Transverse colon (tissue), 4 donors: ENCODE measurements around the gene SPACDR. TPM values are rescaled to one million over a fixed set of nuclear protein-coding genes. Genes with fewer than 3 reads are reported as not detected.

Source experiments
- DNase-seq: peaks from one replicate; pipeline ENCODE4 v3.0.0-alpha.2; 2019
- H3K27ac ChIP-seq, 4 donors: fragments of 200-600 bp; sonication (generic); 2 replicates each; pipeline ENCODE4 v1.5.1; 2016 to 2018; ENCODE audit warnings: inconsistent platforms in 4 of 4
- H3K27me3 ChIP-seq: fragments of 200-600 bp; sonication (generic); 2 replicates; pipeline ENCODE4 v1.5.1; 2017; ENCODE audit warnings: inconsistent platforms
- H3K36me3 ChIP-seq, 4 donors: fragments of 200-600 bp; sonication (generic); 2 replicates each; pipeline ENCODE4 v1.5.1; 2017 to 2019; ENCODE audit warnings: inconsistent platforms in 4 of 4
- H3K4me1 ChIP-seq, 4 donors: fragments of 200-600 bp; sonication (generic); 2 replicates each; pipeline ENCODE4 v1.5.1; 2017 to 2020; ENCODE audit warnings: inconsistent platforms in 4 of 4
- H3K4me3 ChIP-seq, 4 donors: fragments of 200-600 bp; sonication (generic); 1 replicate in 1 of 4; 2 replicates in 3 of 4; pipeline versions ENCODE4 v1.5.1 to v1.6.1; 2017 to 2019; ENCODE audit warnings: inconsistent platforms in 4 of 4
- H3K9me3 ChIP-seq, 2 donors: fragments of 200-600 bp; sonication (generic); 2 replicates each; pipeline ENCODE4 v1.5.1; 2017 to 2019; ENCODE audit warnings: inconsistent platforms in 2 of 2
- EP300 ChIP-seq: sonication (generic); formaldehyde crosslinking; IDR thresholded peaks from one replicate; pipeline ENCODE4 v1.6.1; 2017; ENCODE audit warnings: antibody characterized with exemption, low read depth
- POLR2A ChIP-seq: fragments of 450-650 bp; IDR thresholded peaks from one replicate; pipeline ENCODE4 v1.6.1; 2016; ENCODE audit warnings: antibody characterized with exemption, mild to moderate bottlenecking, moderate library complexity
- POLR2AphosphoS5 ChIP-seq, 3 donors: sonication (generic); formaldehyde crosslinking; IDR thresholded peaks; one replicate each; pipeline ENCODE4 v1.6.1; 2016; ENCODE audit warnings: antibody characterized with exemption in 3 of 3
- WGBS, 2 donors: methylation state at CpG; one replicate each; pipeline ENCODE4 v1.1.5; 2018; ENCODE audit warnings: low coverage in 1 of 2; 5-methylcytosine and 5-hydroxymethylcytosine counted together
- in situ Hi-C, 4 donors: fragments of 200-750 bp; cut with MboI; loops; one replicate each; pipeline versions ENCODE4 v1.15.0 to v1.15.1; 2017; ENCODE audit warnings: low sequenced_read_pairs in 3 of 4, low pct_ligation_motif_present in 1 of 4, low pct_unique_long_range_greater_than_20kb in 1 of 4
- intact Hi-C: fragments of 100-400 bp; cut with DNase I; formaldehyde crosslinking; loops from one replicate; pipeline ENCODE4 v1.15.1; 2023; ENCODE audit warnings: low total_unique reads
- total RNA-seq, 4 donors: library from RNA; depleted of rRNA; stranded (reverse); fragments of >200 nt; gene quantifications; one replicate each; pipeline ENCODE4 v1.1.0, GENCODE V29; 2016
- TF ChIP-seq, protein P1 (sequence below), 5 experiments: fragments of 200-600 bp in 3 of 5; fragments of 450-650 bp in 2 of 5; sonication (generic) in 3 of 5; IDR thresholded peaks; 1 replicate in 2 of 5; 2 replicates in 3 of 5; pipeline ENCODE4 v1.5.1; 2016 to 2017; ENCODE audit warnings: antibody characterized with exemption in 5 of 5, inconsistent platforms in 3 of 5, mild to moderate bottlenecking in 2 of 5, moderate library complexity in 1 of 5

The SPACDR gene
- total RNA-seq, 4 donors from 2014 or later, result not detected

DNA sequence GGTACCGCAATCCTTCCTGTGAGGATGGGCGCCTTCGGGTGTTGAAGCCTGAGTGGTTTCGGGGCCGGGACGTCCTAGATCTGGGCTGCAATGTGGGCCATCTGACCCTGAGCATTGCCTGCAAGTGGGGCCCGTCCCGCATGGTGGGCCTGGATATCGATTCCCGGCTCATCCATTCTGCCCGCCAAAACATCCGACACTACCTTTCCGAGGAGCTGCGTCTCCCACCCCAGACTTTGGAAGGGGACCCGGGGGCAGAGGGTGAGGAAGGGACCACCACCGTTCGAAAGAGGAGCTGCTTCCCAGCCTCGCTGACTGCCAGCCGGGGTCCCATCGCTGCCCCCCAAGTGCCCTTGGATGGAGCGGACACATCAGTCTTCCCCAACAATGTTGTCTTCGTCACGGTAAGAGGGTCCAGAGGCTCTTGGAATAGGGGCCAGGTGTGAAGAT is 32.7 kb downstream of the SPACDR start:
- DNase-seq, result no peak
- Histone ChIP-seq H3K36me3 (peaks cover 0 to 12% (median 0%) of the 10 kb centered on the region in 4 donors), H3K27ac (peak overlapping the region in 3 of 4 donors; percentile 97 to 100 (median 100)), H3K9me3 (no peaks in the 10 kb centered on the region), H3K4me3 (peak overlapping the region in 1 of 4 donors; percentile 72), H3K4me1 (peaks cover 24 to 45% (median 34%) of the 10 kb centered on the region in 4 donors), H3K27me3 (no peaks in the 10 kb centered on the region)
- intact Hi-C loops, result no loop called here
- in situ Hi-C loops, result no loop called here
- 81 to 94% methylated on average over 10 to 22 of the region's 23 CpGs for WGBS, 2 donors
- no peak for TF ChIP-seq POLR2A
- TF ChIP-seq, protein P1, sequence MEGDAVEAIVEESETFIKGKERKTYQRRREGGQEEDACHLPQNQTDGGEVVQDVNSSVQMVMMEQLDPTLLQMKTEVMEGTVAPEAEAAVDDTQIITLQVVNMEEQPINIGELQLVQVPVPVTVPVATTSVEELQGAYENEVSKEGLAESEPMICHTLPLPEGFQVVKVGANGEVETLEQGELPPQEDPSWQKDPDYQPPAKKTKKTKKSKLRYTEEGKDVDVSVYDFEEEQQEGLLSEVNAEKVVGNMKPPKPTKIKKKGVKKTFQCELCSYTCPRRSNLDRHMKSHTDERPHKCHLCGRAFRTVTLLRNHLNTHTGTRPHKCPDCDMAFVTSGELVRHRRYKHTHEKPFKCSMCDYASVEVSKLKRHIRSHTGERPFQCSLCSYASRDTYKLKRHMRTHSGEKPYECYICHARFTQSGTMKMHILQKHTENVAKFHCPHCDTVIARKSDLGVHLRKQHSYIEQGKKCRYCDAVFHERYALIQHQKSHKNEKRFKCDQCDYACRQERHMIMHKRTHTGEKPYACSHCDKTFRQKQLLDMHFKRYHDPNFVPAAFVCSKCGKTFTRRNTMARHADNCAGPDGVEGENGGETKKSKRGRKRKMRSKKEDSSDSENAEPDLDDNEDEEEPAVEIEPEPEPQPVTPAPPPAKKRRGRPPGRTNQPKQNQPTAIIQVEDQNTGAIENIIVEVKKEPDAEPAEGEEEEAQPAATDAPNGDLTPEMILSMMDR (IDR thresholded peaks at IDR 0.05), result no peak
- no peak for TF ChIP-seq POLR2AphosphoS5 (IDR thresholded peaks at IDR 0.05)
- no peak for TF ChIP-seq EP300

DNA sequence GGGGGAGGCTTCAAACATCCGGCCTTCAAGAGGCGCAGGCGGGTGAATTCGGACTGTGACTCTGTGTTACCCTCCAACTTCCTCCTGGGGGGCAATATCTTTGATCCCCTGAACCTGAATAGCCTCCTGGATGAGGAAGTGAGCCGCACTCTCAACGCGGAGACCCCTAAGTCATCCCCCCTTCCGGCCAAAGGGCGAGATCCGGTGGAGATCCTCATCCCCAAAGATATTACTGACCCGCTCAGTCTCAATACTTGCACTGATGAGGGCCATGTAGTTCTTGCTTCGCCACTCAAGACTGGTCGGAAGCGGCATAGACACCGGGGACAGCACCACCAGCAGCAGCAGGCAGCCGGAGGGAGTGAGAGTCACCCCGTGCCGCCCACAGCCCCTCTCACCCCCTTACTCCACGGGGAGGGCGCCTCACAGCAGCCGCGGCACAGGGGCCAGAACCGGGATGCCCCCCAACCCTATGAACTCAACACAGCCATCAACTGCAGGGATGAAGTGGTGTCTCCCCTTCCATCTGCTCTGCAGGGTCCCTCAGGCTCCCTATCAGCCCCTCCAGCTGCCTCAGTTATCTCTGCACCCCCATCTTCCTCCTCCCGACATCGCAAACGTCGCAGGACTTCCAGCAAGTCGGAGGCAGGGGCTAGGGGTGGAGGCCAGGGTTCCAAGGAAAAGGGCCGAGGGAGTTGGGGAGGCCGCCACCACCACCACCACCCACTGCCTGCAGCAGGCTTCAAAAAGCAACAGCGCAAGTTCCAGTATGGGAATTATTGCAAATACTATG is 33.4 kb downstream of the SPACDR start:
- H3K36me3 ChIP-seq, result peaks cover 0 to 12% (median 0%) of the 10 kb centered on the region in 4 donors
- TF ChIP-seq POLR2A (no peak), POLR2AphosphoS5 (IDR thresholded peaks at IDR 0.05) (no peak), EP300 (no peak)
- TF ChIP-seq, protein P1 (IDR thresholded peaks at IDR 0.05), result no peak
- 22% methylated on average over 30 of the region's 31 CpGs; no CpG with 5 or more reads in 1 of the 2 donors for WGBS, 2 donors
- H3K27me3 ChIP-seq, result no peaks in the 10 kb centered on the region
- H3K4me1 ChIP-seq, result peaks cover 24 to 45% (median 34%) of the 10 kb centered on the region in 4 donors
- in situ Hi-C loops (no loop called here), intact Hi-C loops (no loop called here)
- peak overlapping the region; percentile 97 to 100 (median 100) for H3K27ac ChIP-seq
- no peaks in the 10 kb centered on the region for H3K9me3 ChIP-seq
- peak; percentile 29 for DNase-seq
- peak overlapping the region; percentile 72 to 97 (median 90) for H3K4me3 ChIP-seq

DNA sequence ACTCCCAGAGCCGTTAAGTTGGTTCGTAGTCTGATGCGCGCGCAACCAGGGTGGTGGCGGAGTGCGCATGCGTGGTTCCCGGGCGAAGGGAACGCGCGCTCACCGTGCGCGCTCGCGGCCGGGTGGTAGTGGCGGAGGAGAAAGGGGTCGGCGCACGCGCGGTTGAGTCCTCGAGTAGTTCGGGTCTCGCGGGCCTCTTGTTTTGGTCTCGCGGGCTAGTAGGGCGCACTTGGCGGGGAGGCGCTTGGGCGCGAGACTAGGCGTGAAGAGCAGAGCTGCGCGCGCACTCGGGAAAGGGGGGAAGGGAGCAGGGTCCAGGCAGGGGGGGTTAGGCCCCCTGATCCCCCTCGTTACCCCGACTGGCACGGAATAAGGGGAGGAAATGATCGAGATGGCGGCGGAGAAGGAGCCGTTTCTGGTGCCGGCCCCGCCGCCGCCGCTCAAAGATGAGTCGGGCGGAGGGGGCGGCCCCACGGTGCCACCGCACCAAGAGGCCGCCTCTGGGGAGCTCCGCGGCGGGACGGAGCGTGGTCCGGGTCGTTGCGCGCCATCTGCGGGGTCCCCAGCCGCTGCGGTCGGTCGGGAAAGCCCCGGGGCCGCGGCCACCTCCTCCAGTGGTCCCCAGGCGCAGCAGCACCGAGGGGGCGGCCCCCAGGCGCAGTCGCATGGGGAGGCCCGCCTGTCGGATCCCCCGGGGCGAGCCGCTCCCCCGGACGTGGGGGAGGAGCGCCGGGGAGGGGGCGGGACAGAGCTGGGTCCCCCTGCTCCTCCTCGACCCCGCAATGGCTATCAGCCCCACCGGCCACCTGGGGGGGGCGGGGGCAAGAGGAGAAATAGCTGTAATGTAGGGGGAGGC is 34.2 kb downstream of the SPACDR start, which contains the start of gene MEPCE:
TSS of gene MEPCE (plus strand) at position 195 of the 856 bp plus-strand sequence. CDS start at position 383, 188 bp downstream.
- Histone ChIP-seq H3K27ac (peak within 1 kb of the TSS; percentile 97 to 100 (median 100)), H3K4me3 (peak within 1 kb of the TSS; percentile 72 to 97 (median 90)), H3K36me3 (peaks cover 0 to 12% (median 0%) of the 10 kb centered on the region in 4 donors), H3K9me3 (no peaks in the 10 kb centered on the region), H3K27me3 (no peaks in the 10 kb centered on the region), H3K4me1 (peaks cover 18 to 38% (median 27%) of the 10 kb centered on the region in 4 donors)
- in situ Hi-C loops (no loop called here), intact Hi-C loops (no loop called here)
- TF ChIP-seq POLR2A (peak; percentile 12), POLR2AphosphoS5 (IDR thresholded peaks at IDR 0.05) (peak in 1 of 3 donors; percentile 3), EP300 (no peak)
- DNase-seq, result peak; percentile 96
- WGBS, 2 donors, result 0% methylated on average over 67 of the region's 95 CpGs; no CpG with 5 or more reads in 1 of the 2 donors

DNA sequence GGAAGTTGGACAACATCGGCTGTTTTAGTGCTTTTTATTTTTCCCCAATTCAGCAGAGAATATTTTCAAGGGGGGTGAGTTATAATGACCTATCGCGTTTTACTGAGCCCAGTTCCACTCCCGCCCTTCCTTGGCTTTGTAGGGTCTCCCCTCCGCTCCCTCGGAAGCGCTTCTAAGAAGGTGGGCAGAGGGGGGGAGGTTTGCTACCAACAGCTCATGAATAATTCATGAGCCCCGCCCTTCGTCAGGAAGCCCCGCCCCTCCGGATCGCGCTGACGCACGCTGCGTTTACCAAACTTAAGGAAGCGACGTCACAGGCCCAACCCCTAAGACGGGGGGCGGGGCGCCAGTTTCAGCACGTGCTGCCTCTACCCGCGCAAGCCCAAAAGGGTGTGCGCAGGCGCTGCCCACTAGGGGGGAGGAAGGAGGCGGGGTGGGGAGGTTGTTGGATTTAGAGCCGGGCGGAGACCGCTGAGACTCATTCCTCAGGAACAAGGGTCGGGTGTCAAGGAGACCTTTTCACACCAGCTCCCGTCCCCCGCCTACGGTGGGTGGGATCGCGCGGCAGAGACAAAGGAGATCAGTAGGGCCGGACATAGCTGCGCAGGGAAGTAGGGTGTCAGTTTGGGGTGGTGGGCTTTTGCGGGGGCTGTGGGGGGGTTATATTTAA is 35.0 kb downstream of the SPACDR start:
- intact Hi-C loops, result no loop called here
- Histone ChIP-seq H3K4me3 (peak overlapping the region; percentile 72 to 97 (median 90)), H3K36me3 (peaks cover 0 to 11% (median 0%) of the 10 kb centered on the region in 4 donors), H3K27me3 (no peaks in the 10 kb centered on the region), H3K27ac (peak overlapping the region; percentile 97 to 100 (median 100)), H3K9me3 (no peaks in the 10 kb centered on the region), H3K4me1 (peaks cover 12 to 30% (median 23%) of the 10 kb centered on the region in 4 donors)
- TF ChIP-seq POLR2AphosphoS5 (IDR thresholded peaks at IDR 0.05), result peak; percentile 73 to 98 (median 98)
- peak; percentile 76 for TF ChIP-seq POLR2A
- TF ChIP-seq EP300, result peak; percentile 66
- TF ChIP-seq, protein P1 (IDR thresholded peaks at IDR 0.05), result peak in 4 of 5 experiments; percentile 28 to 73 (median 50)
- WGBS, 2 donors, result 0% methylated on average over 17 to 32 of the region's 40 CpGs
- in situ Hi-C loops, result no loop called here
- peak; percentile 100 for DNase-seq
